Sciatic nerve (tissue), 1 donor: ENCODE measurements around the gene CASP3. TPM values are rescaled to one million over a fixed set of nuclear protein-coding genes. Genes with fewer than 3 reads are reported as not detected.

Experiments
- total RNA-seq: library from RNA; stranded (reverse); fragmentation: NEBNext Ultra II Directional; extraction: Animal tissue kit (Norgen Biotek cat#: 25700); gene quantifications from one replicate; pipeline ENCODE4 v1.2.1, GENCODE V29; 2021
- donor health status: DM: no; HTN: no; CAD: no.

Gene CASP3
- total RNA-seq, 1 donor from 2014 or later: 17.6 TPM

Other genes with a start within 250 kb of the CASP3 start
- 50.2 TPM for gene IRF2, start 174.9 kb downstream of the CASP3 start, total RNA-seq
- gene PRIMPOL, start 291 bp upstream of the CASP3 start, total RNA-seq: 30.9 TPM
- 1.7 TPM for gene CENPU, start 84.6 kb upstream of the CASP3 start, total RNA-seq
- 145 TPM for gene ACSL1, start 176.5 kb upstream of the CASP3 start, total RNA-seq